MM.1S (cell line): Measurements from ENCODE around the gene CBFA2T3.
A peak's percentile ranks its signal among the peaks of the same experiment; 100 is the strongest.

Experiments
- DNase-seq: peaks from one replicate; pipeline ENCODE4 v3.0.0-alpha.2; 2015
- H2AFZ ChIP-seq: fragments of 300-600 bp; sonication (generic); 2 replicates; pipeline ENCODE4 v1.6.0; 2016; ENCODE audit warnings: antibody characterized with exemption, low read length
- H3F3A ChIP-seq: fragments of 300-600 bp; sonication (generic); 2 replicates; pipeline ENCODE4 v1.6.1; 2016; ENCODE audit warnings: mild to moderate bottlenecking, antibody characterized with exemption, low read length, moderate library complexity, mixed read lengths; ENCODE audit not compliant: insufficient read depth
- H3K27ac ChIP-seq: fragments of 300-600 bp; sonication (generic); 2 replicates; pipeline ENCODE4 v1.5.1; 2016; ENCODE audit warnings: mild to moderate bottlenecking, low read length
- H3K27me3 ChIP-seq: fragments of 300-600 bp; sonication (generic); replicated peaks from 2 replicates; pipeline ENCODE4 v1.6.0; 2016; ENCODE audit warnings: low read length; ENCODE audit not compliant: insufficient read depth
- H3K36me3 ChIP-seq: fragments of 300-600 bp; sonication (generic); replicated peaks from 2 replicates; pipeline ENCODE4 v1.6.1; 2016; ENCODE audit warnings: mild to moderate bottlenecking, low read length, mixed read lengths; ENCODE audit not compliant: insufficient read depth
- H3K4me1 ChIP-seq: fragments of 300-600 bp; sonication (generic); 2 replicates; pipeline ENCODE4 v1.6.1; 2016; ENCODE audit warnings: low read length, mixed read lengths
- H3K4me2 ChIP-seq: fragments of 300-600 bp; sonication (generic); 2 replicates; pipeline ENCODE4 v1.6.0; 2016; ENCODE audit warnings: low read depth, low read length
- H3K4me3 ChIP-seq: fragments of 300-600 bp; sonication (generic); 2 replicates; pipeline ENCODE4 v1.5.1; 2016; ENCODE audit warnings: low read length, mixed read lengths
- H3K79me2 ChIP-seq: fragments of 300-600 bp; sonication (generic); 2 replicates; pipeline ENCODE4 v1.6.1; 2016; ENCODE audit warnings: mixed run types, low read length, mixed read lengths
- H3K9ac ChIP-seq: fragments of 300-600 bp; sonication (generic); 2 replicates; pipeline ENCODE4 v1.6.1; 2016; ENCODE audit warnings: low read length, mixed read lengths
- H3K9me2 ChIP-seq: fragments of 300-600 bp; sonication (generic); replicated peaks from 2 replicates; pipeline ENCODE4 v1.6.1; 2016; ENCODE audit warnings: mild to moderate bottlenecking, low read length, mixed read lengths; ENCODE audit not compliant: insufficient read depth
- H3K9me3 ChIP-seq: fragments of 300-600 bp; sonication (generic); replicated peaks from 2 replicates; pipeline ENCODE4 v1.6.1; 2016; ENCODE audit warnings: mild to moderate bottlenecking, low read length, mixed read lengths; ENCODE audit not compliant: insufficient read depth
- H4K20me1 ChIP-seq: fragments of 300-600 bp; sonication (generic); 2 replicates; pipeline ENCODE4 v1.6.1; 2016; ENCODE audit warnings: mild to moderate bottlenecking, low read length, moderate library complexity, mixed read lengths; ENCODE audit not compliant: insufficient read depth
- EZH2 ChIP-seq: fragments of 300-600 bp; sonication (generic); optimal IDR thresholded peaks from 2 replicates; pipeline ENCODE3; 2017; ENCODE audit warnings: low read depth, mild to moderate bottlenecking, antibody characterized with exemption, low read length, mixed read lengths
- EZH2phosphoT487 ChIP-seq: fragments of 300-600 bp; sonication (generic); IDR thresholded peaks from 2 replicates; pipeline ENCODE4 v1.6.1; 2018; ENCODE audit warnings: antibody characterized with exemption, low read length
- TF ChIP-seq, protein P1 (sequence below): fragments of 300-600 bp; sonication (generic); IDR thresholded peaks from 2 replicates; pipeline ENCODE4 v1.5.1; 2016; ENCODE audit warnings: antibody characterized with exemption, low read length, mixed read lengths

The CBFA2T3 gene

DNA sequence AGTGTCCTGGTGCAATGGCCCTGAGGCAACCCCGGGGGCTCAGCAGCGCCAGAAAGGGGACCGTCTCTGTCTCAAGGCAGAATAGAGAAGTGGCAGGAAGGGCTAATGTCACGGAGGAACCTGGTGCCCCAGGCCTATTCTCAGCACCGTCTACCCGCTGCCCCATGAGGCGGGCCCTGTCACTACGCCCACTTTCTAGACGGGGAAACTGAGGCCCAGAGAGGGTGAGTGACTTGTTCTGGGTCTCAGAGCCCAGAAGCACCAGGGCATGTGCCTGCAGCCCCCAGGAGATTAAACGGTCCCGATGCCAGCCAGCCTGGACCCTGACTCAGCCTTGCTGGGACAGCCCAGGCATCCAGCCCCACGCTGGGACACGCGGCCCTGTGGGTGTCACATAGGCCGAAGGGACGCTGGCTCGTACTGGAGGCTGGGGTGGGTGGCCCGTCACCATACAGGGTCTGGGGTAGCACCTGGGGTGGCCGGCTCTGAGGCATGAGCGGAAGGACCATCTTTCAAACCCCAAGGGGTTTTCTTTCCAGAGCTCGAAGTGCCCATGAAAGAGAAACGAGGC, 70.4 kb downstream of the CBFA2T3 start:
- H3K9me3 ChIP-seq: no peaks in the 10 kb centered on the region
- H3K36me3 ChIP-seq: no peaks in the 10 kb centered on the region
- no peaks in the 10 kb centered on the region for H3K9me2 ChIP-seq
- H3K4me3 ChIP-seq: no peak overlapping the region
- H3K9ac ChIP-seq: no peak overlapping the region
- H3K4me1 ChIP-seq: no peaks in the 10 kb centered on the region
- no peak overlapping the region for H2AFZ ChIP-seq
- no peak overlapping the region for H3K4me2 ChIP-seq
- H3K27me3 ChIP-seq: no peaks in the 10 kb centered on the region
- peaks cover 55% of the 10 kb centered on the region for H3K79me2 ChIP-seq
- H4K20me1 ChIP-seq: no peaks in the 10 kb centered on the region
- H3F3A ChIP-seq: no peaks in the 10 kb centered on the region
- no peak for TF ChIP-seq EZH2
- TF ChIP-seq, protein P1, sequence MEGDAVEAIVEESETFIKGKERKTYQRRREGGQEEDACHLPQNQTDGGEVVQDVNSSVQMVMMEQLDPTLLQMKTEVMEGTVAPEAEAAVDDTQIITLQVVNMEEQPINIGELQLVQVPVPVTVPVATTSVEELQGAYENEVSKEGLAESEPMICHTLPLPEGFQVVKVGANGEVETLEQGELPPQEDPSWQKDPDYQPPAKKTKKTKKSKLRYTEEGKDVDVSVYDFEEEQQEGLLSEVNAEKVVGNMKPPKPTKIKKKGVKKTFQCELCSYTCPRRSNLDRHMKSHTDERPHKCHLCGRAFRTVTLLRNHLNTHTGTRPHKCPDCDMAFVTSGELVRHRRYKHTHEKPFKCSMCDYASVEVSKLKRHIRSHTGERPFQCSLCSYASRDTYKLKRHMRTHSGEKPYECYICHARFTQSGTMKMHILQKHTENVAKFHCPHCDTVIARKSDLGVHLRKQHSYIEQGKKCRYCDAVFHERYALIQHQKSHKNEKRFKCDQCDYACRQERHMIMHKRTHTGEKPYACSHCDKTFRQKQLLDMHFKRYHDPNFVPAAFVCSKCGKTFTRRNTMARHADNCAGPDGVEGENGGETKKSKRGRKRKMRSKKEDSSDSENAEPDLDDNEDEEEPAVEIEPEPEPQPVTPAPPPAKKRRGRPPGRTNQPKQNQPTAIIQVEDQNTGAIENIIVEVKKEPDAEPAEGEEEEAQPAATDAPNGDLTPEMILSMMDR: no peak
- TF ChIP-seq EZH2phosphoT487: no peak
- H3K27ac ChIP-seq: no peak overlapping the region
- DNase-seq: no peak

DNA sequence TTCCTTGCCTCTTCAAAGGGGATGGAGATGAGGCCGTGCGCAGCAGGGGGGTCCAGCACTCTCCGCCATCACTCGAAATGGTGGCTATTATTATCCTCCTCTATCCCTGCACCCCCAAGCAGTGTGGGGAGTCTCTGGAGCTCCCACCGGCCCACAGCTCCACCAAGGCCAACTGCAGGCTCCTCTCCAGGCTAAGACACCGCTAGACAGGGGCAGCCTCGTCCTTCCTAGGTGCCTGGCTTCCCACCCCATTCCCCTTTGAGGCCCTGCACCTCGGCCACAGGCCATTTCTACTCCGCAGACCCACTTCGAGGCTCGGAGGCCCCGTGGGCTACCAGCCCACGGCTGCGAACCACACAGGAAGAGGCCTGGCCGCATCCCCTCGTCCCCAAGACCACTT, 71.0 kb downstream of the CBFA2T3 start:
- Histone ChIP-seq H3K4me3 (no peak overlapping the region), H3K36me3 (no peaks in the 10 kb centered on the region), H3F3A (no peaks in the 10 kb centered on the region), H3K9ac (no peak overlapping the region), H3K9me3 (no peaks in the 10 kb centered on the region), H3K4me1 (no peaks in the 10 kb centered on the region), H3K79me2 (peaks cover 49% of the 10 kb centered on the region), H2AFZ (no peak overlapping the region), H3K4me2 (no peak overlapping the region), H4K20me1 (no peaks in the 10 kb centered on the region), H3K27ac (no peak overlapping the region), H3K9me2 (no peaks in the 10 kb centered on the region), H3K27me3 (no peaks in the 10 kb centered on the region)
- TF ChIP-seq, protein P1: no peak
- TF ChIP-seq EZH2 (no peak), EZH2phosphoT487 (no peak)
- no peak for DNase-seq

DNA sequence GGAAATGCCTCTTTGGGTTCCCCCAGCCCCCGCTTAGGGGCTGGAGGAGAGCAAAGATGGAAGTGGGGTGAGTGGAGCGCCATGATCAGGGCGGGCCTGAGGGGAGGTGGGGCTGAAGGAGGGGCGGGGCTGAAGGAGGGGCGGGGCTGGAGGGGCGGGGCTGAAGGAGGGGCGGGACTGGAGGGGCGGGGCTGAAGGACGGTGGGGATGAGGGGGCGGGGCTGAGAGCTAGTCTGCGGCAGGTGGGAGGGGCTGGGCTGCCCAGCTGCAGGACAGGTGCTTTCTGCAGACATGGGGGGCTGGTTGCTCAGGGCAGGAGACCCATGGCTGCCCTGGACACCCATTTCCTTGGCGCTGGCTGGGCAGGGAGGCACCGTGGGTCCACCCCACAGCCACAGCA, 71.4 kb downstream of the CBFA2T3 start:
- H2AFZ ChIP-seq: no peak overlapping the region
- no peak overlapping the region for H3K4me2 ChIP-seq

More for the DNA sequence above, 71.4 kb downstream of the CBFA2T3 start:
- Histone ChIP-seq H3K4me3 (no peak overlapping the region), H3K27me3 (no peaks in the 10 kb centered on the region), H3K36me3 (no peaks in the 10 kb centered on the region), H4K20me1 (no peaks in the 10 kb centered on the region), H3F3A (no peaks in the 10 kb centered on the region), H3K4me1 (no peaks in the 10 kb centered on the region), H3K79me2 (peaks cover 44% of the 10 kb centered on the region), H3K9me3 (no peaks in the 10 kb centered on the region), H3K9ac (no peak overlapping the region), H3K27ac (no peak overlapping the region), H3K9me2 (no peaks in the 10 kb centered on the region)
- no peak for TF ChIP-seq EZH2phosphoT487
- TF ChIP-seq EZH2: no peak
- TF ChIP-seq, protein P1: no peak
- DNase-seq: peak; percentile 7
